ENCODE measurements around the gene SARS2.

DNA sequence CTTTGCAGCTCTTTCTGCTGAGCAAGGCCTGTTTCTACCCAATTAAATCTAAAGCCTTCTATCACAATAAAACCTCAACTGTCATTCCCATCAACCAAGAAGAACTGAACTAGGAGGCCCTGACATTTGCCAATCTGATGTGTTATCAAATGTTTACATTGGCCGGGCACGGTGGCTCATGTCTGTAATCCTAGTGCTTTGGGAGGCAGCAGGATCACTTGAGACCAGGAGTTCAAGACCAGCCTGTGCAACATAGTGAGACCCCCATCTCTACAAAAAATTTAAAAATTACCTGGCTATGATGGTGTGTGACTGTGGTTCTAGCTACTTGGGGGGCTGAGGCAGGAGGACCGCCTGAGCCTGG lies 47.7 kb upstream of the SARS2 start:
- TF ChIP-seq POLR2A (IDR thresholded peaks at IDR 0.05; ENCODE audit: low read depth, low read length) (no peak), POLR2AphosphoS5 (IDR thresholded peaks at IDR 0.05; ENCODE audit: low read depth, low read length) (no peak), TAF1 (IDR thresholded peaks at IDR 0.05; ENCODE audit: low read depth, low read length) (no peak), SPI1 (IDR thresholded peaks at IDR 0.05; ENCODE audit: low read depth, low read length) (no peak), PAX5 (IDR thresholded peaks at IDR 0.05; ENCODE audit: insufficient read depth, low read length, severe bottlenecking) (no peak), POU2F2 (IDR thresholded peaks at IDR 0.05; ENCODE audit: low read depth, low read length) (no peak)
